NOMO-1 treated with DMSO at 0.1 percent for 48 hours (cell line): Measurements from ENCODE around the gene SMR3A.

ENCODE experiments used
- DNase-seq: peaks from one replicate; lab custom pipeline; 2025; ENCODE audit not compliant: unreplicated experiment; lab: John Stamatoyannopoulos, UW

The SMR3A gene

GRCh38 chr4:70360460-70360859 is at the start of gene SMR3A:
SMR3A (plus strand) TSS chr4:70360760; CDS start chr4:70362116, 1,356 bp downstream.
- DNase-seq, result no peak

- no peak for DNase-seq
These were observed 46.8 kb upstream of the SMR3A start for GRCh38 chr4:70313736-70314135.

- no peak for DNase-seq
These were observed 44.6 kb upstream of the SMR3A start for GRCh38 chr4:70315928-70316327.

GRCh38 chr4:70326052-70326451 is 34.5 kb upstream of the SMR3A start:
- DNase-seq, result no peak

- no peak for DNase-seq
These were observed 25.9 kb upstream of the SMR3A start, which contains the start of gene CABS1 for GRCh38 chr4:70334681-70335080. CABS1 (plus strand) TSS chr4:70334981; CDS start chr4:70335040, 59 bp downstream.

GRCh38 chr4:70336043-70336442 is 24.5 kb upstream of the SMR3A start:
- no peak for DNase-seq

- no peak for DNase-seq
These were observed 22.6 kb upstream of the SMR3A start for GRCh38 chr4:70337886-70338420.

- no peak for DNase-seq
These were observed 4.4 kb upstream of the SMR3A start for GRCh38 chr4:70356185-70356584.

- DNase-seq, result no peak
These were observed 1.4 kb upstream of the SMR3A start for GRCh38 chr4:70359115-70359661.

- DNase-seq, result no peak
These were observed 3.4 kb downstream of the SMR3A start for GRCh38 chr4:70364002-70364401.

- no peak for DNase-seq
These were observed 4.9 kb downstream of the SMR3A start for GRCh38 chr4:70365479-70365878.

GRCh38 chr4:70367813-70368212 is 7.3 kb downstream of the SMR3A start:
- DNase-seq, result no peak

GRCh38 chr4:70371987-70372386 is 11.4 kb downstream of the SMR3A start:
- no peak for DNase-seq

GRCh38 chr4:70372760-70373159 is 12.2 kb downstream of the SMR3A start:
- DNase-seq, result no peak

GRCh38 chr4:70380578-70380977 is 20.0 kb downstream of the SMR3A start:
- no peak for DNase-seq

- no peak for DNase-seq
These were observed 22.2 kb downstream of the SMR3A start, which contains the start of gene SMR3B for GRCh38 chr4:70382691-70383181. SMR3B (plus strand) TSS chr4:70383131; CDS start chr4:70384511, 1,380 bp downstream.

- DNase-seq, result no peak
These were observed 31.7 kb downstream of the SMR3A start for GRCh38 chr4:70392057-70392776.

- DNase-seq, result no peak
These were observed 37.0 kb downstream of the SMR3A start, which contains the start of gene OPRPN for GRCh38 chr4:70397580-70397979. OPRPN (plus strand) TSS chr4:70397940; CDS start chr4:70399286, 1,346 bp downstream.

- DNase-seq, result no peak
These were observed 38.8 kb downstream of the SMR3A start for GRCh38 chr4:70399319-70399718.

- no peak for DNase-seq
These were observed 42.2 kb downstream of the SMR3A start for GRCh38 chr4:70402762-70403161.

GRCh38 chr4:70405765-70406164 is 45.2 kb downstream of the SMR3A start:
- no peak for DNase-seq
